DND-41 (cell line): ENCODE measurements around the gene WAPL.

ENCODE experiments used
- EZH2 ChIP-seq: IDR thresholded peaks from 3 replicates; pipeline ENCODE4 v1.6.1; 2012; ENCODE audit warnings: borderline replicate concordance, low read depth, mild to moderate bottlenecking, moderate library complexity, low read length, inconsistent platforms; ENCODE audit not compliant: severe bottlenecking
- TF ChIP-seq, protein P1 (sequence below): IDR thresholded peaks from 2 replicates; pipeline ENCODE4 v1.5.1; 2012; ENCODE audit warnings: borderline replicate concordance, low read length, moderate library complexity, mild to moderate bottlenecking; ENCODE audit not compliant: poor library complexity, severe bottlenecking; ENCODE audit errors: extremely low read depth

GRCh38 chr10:86504510-86504909, 17.1 kb downstream of the WAPL start:
- TF ChIP-seq, protein P1, sequence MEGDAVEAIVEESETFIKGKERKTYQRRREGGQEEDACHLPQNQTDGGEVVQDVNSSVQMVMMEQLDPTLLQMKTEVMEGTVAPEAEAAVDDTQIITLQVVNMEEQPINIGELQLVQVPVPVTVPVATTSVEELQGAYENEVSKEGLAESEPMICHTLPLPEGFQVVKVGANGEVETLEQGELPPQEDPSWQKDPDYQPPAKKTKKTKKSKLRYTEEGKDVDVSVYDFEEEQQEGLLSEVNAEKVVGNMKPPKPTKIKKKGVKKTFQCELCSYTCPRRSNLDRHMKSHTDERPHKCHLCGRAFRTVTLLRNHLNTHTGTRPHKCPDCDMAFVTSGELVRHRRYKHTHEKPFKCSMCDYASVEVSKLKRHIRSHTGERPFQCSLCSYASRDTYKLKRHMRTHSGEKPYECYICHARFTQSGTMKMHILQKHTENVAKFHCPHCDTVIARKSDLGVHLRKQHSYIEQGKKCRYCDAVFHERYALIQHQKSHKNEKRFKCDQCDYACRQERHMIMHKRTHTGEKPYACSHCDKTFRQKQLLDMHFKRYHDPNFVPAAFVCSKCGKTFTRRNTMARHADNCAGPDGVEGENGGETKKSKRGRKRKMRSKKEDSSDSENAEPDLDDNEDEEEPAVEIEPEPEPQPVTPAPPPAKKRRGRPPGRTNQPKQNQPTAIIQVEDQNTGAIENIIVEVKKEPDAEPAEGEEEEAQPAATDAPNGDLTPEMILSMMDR = no peak
- TF ChIP-seq EZH2 = no peak
